Neutrophil (primary cell): ENCODE measurements around the gene TSPAN9.

Source experiments
- H3K27ac ChIP-seq: fragments of 200-600 bp; sonication (generic); 2 replicates; pipeline ENCODE4 v1.5.1; 2016; ENCODE audit warnings: mild to moderate bottlenecking, moderate library complexity
- H3K27me3 ChIP-seq: fragments of 200-600 bp; sonication (generic); 2 replicates; pipeline ENCODE4 v1.6.0; 2016; ENCODE audit warnings: mild to moderate bottlenecking
- H3K36me3 ChIP-seq: fragments of 200-600 bp; sonication (generic); 2 replicates; pipeline ENCODE4 v1.5.1; 2017
- H3K4me1 ChIP-seq, 2 experiments: fragments of 200-600 bp in 1 of 2; sonication (generic) in 1 of 2; 1 replicate in 1 of 2; 2 replicates in 1 of 2; pipeline versions ENCODE4 v1.5.1 to v1.6.1; 2013 to 2016; ENCODE audit warnings: low read depth in 1 of 2, low read length in 1 of 2, mild to moderate bottlenecking in 1 of 2, moderate library complexity in 1 of 2; ENCODE audit not compliant: control insufficient read depth in 1 of 2, insufficient read depth in 1 of 2
- H3K4me3 ChIP-seq, 2 experiments: fragments of 200-600 bp in 1 of 2; sonication (generic) in 1 of 2; 1 replicate in 1 of 2; 2 replicates in 1 of 2; pipeline ENCODE4 v1.5.1; 2013 to 2016; ENCODE audit warnings: low read depth in 1 of 2, low read length in 1 of 2, mild to moderate bottlenecking in 1 of 2, moderate library complexity in 1 of 2
- H3K9me3 ChIP-seq: fragments of 200-600 bp; sonication (generic); 2 replicates; pipeline ENCODE4 v1.5.1; 2016
- TF ChIP-seq, protein P1 (sequence below): fragments of 200-600 bp; sonication (generic); IDR thresholded peaks from 2 replicates; pipeline ENCODE4 v1.5.1; 2016; ENCODE audit warnings: antibody characterized with exemption

Gene TSPAN9

DNA sequence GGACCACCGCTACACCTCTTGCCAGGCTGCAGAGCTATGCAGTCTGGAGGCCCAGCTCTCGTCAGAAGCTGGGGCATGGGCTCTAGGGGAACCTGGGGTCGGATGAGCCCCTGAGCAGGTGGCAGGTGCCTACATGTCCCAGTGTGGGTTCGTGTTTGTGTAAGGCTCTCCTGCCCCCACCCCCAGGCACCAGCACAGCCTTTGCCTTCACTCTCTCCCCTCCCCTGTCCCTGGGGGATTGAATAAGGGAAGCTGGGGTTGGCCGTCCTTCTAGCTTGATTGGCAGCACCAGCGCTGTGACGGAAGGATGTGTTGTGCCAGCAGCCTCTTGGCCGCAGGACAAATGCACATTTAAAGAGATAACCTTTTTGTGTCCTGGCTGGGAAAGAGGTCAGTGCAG, 34.8 kb upstream of the TSPAN9 start:
- Histone ChIP-seq H3K27ac (no peak overlapping the region), H3K36me3 (no peaks in the 10 kb centered on the region), H3K27me3 (peaks cover 15% of the 10 kb centered on the region), H3K4me1 (no peaks in the 10 kb centered on the region), H3K9me3 (no peaks in the 10 kb centered on the region), H3K4me3 (no peak overlapping the region)
- TF ChIP-seq, protein P1, sequence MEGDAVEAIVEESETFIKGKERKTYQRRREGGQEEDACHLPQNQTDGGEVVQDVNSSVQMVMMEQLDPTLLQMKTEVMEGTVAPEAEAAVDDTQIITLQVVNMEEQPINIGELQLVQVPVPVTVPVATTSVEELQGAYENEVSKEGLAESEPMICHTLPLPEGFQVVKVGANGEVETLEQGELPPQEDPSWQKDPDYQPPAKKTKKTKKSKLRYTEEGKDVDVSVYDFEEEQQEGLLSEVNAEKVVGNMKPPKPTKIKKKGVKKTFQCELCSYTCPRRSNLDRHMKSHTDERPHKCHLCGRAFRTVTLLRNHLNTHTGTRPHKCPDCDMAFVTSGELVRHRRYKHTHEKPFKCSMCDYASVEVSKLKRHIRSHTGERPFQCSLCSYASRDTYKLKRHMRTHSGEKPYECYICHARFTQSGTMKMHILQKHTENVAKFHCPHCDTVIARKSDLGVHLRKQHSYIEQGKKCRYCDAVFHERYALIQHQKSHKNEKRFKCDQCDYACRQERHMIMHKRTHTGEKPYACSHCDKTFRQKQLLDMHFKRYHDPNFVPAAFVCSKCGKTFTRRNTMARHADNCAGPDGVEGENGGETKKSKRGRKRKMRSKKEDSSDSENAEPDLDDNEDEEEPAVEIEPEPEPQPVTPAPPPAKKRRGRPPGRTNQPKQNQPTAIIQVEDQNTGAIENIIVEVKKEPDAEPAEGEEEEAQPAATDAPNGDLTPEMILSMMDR: no peak

DNA sequence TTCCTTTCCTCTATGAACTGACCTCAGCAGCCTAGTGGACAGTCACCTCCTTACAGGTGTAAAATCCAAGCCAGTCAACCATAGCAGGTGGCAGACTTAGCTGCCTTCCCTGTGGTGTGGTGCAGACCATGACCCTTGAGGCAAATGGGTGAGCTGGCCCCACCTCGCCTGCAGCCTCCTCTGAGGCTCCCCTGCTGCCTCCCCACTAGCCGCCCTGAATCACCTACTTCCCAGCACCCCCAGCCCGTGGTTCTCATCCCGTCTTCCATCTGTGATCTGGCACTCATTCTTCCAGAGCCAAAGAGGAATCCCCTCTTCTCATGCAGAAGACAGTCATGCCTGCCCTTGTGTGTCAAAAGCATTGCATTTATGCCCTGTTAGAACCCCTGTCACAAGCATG, 34.4 kb upstream of the TSPAN9 start:
- TF ChIP-seq, protein P1: no peak
- Histone ChIP-seq H3K4me1 (no peaks in the 10 kb centered on the region), H3K27ac (no peak overlapping the region), H3K36me3 (no peaks in the 10 kb centered on the region), H3K9me3 (no peaks in the 10 kb centered on the region), H3K4me3 (no peak overlapping the region), H3K27me3 (peaks cover 18% of the 10 kb centered on the region)

DNA sequence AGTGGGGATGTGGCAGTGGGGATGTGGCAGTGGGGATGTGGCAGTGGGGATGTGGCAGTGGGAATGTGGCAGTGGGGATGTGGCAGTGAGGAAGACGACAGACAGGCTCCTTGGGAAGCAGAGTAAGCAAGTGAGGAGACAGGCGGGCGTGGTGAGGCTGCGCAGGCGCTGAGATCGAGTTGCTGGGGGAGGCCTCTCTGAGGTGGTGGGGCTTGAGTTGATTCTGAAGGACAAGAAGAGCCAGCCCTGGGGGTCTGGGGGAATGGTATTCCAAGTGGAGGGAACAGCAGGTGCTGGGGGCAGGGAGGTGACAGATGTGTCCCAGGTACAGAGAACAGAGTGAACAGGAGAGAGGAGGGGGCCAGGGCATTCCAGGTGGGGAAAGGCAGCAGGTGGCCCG, 33.8 kb upstream of the TSPAN9 start:
- no peak overlapping the region for H3K27ac ChIP-seq
- TF ChIP-seq, protein P1: no peak
- H3K4me1 ChIP-seq: no peaks in the 10 kb centered on the region
- H3K4me3 ChIP-seq: no peak overlapping the region
- H3K36me3 ChIP-seq: no peaks in the 10 kb centered on the region
- H3K9me3 ChIP-seq: no peaks in the 10 kb centered on the region
- H3K27me3 ChIP-seq: peaks cover 19% of the 10 kb centered on the region

DNA sequence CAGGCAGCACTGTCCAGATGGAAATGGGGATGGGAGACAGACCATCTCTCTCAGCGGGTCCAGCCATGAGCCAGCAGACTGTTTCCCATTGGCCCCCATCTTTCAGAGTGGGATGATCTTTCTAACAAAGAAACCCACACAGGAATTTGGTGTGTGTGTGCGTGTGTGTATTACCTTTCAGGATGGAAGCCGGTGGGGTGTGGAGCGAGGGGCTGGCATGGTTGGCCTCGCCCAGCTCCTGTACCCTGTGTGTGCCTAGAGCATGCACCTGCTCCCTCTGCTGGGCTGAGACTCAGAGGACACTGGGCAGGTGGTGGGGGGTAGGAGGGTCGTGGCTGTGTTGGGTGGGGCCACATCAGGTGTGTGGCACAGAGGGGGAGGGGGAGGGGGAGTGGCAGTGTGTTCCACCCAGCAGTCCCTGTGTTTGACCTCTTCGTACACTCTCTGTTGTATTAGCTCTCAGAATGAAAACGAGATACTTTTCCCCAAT, 33.0 kb upstream of the TSPAN9 start:
- TF ChIP-seq, protein P1: no peak
- no peak overlapping the region for H3K4me3 ChIP-seq

DNA sequence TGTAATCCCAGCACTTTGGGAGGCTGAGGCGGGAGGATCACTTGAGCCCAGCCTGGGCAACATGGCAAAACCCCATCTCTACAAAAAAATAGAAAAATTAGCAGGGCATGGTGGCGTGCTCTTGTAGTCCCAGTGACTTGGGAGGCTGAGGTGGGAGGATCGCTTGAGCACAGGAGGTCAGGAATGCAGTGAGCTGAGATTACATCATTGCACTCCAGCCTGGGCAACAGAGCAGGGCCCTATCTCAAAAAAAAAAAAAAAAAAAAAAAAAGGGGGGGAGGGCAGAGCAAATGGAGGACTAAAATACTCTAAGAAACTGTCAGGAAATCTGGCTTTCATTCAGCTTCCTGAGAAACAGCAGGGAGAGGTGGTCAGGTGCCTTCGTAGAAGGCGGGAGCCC, 31.7 kb upstream of the TSPAN9 start:
- Histone ChIP-seq H3K27me3 (peaks cover 37% of the 10 kb centered on the region), H3K27ac (no peak overlapping the region), H3K36me3 (no peaks in the 10 kb centered on the region), H3K9me3 (no peaks in the 10 kb centered on the region), H3K4me3 (no peak overlapping the region), H3K4me1 (no peaks in the 10 kb centered on the region)
- TF ChIP-seq, protein P1: no peak

More for the DNA sequence above, 33.0 kb upstream of the TSPAN9 start:
- no peaks in the 10 kb centered on the region for H3K36me3 ChIP-seq
- no peaks in the 10 kb centered on the region for H3K9me3 ChIP-seq
- no peak overlapping the region for H3K27ac ChIP-seq
- H3K4me1 ChIP-seq: no peaks in the 10 kb centered on the region
- H3K27me3 ChIP-seq: peaks cover 27% of the 10 kb centered on the region

DNA sequence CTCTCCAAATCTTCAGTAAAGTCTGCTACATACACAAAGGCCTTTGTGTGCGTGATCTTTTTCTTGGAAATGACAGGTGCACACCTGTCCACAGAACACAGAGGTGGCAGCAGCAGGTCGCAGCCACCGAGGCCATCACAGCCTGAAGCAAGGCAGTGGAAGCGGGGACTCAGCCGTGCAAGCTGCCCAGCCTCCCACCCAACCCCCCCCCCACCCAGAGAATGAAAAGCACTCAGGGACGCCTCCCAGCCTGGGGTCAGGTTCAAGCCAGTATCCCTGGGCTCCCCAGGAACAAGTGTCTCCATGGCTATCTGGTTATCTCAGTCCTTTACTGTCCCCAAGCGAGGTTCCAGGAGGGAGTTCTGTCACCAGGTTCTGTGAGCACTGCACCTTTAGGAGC, 31.2 kb upstream of the TSPAN9 start:
- peaks cover 37% of the 10 kb centered on the region for H3K27me3 ChIP-seq
- no peak overlapping the region for H3K27ac ChIP-seq
- TF ChIP-seq, protein P1: no peak
- no peaks in the 10 kb centered on the region for H3K9me3 ChIP-seq
- H3K4me3 ChIP-seq: no peak overlapping the region
- no peaks in the 10 kb centered on the region for H3K4me1 ChIP-seq
- no peaks in the 10 kb centered on the region for H3K36me3 ChIP-seq
